Measurements from ENCODE around the gene CRIM1.

Gene CRIM1

GRCh38 chr2:36577884-36578283, 222.3 kb downstream of the CRIM1 start:
- DNase-seq (ENCODE audit: low read depth in 2 of 2) = no peak

- DNase-seq (ENCODE audit: low read depth in 2 of 2) = no peak
Observed at GRCh38 chr2:36578343-36579296, 223.0 kb downstream of the CRIM1 start.

- no peak for DNase-seq (ENCODE audit: low read depth in 2 of 2)
Observed at GRCh38 chr2:36579297-36579664, 223.7 kb downstream of the CRIM1 start.

- DNase-seq (ENCODE audit: low read depth in 2 of 2) = no peak
Observed at GRCh38 chr2:36582538-36582937, 227.0 kb downstream of the CRIM1 start.

- DNase-seq (ENCODE audit: low read depth in 2 of 2) = no peak
Observed at GRCh38 chr2:36582951-36583350, 227.4 kb downstream of the CRIM1 start.

- DNase-seq (ENCODE audit: low read depth in 2 of 2) = no peak
Observed at GRCh38 chr2:36584148-36584794, 228.7 kb downstream of the CRIM1 start.

- no peak for DNase-seq (ENCODE audit: low read depth in 2 of 2)
Observed at GRCh38 chr2:36586672-36587071, 231.1 kb downstream of the CRIM1 start.

GRCh38 chr2:36587101-36587500, 231.5 kb downstream of the CRIM1 start:
- DNase-seq (ENCODE audit: low read depth in 2 of 2) = no peak

- no peak for DNase-seq (ENCODE audit: low read depth in 2 of 2)
Observed at GRCh38 chr2:36587556-36587955, 232.0 kb downstream of the CRIM1 start.

- DNase-seq (ENCODE audit: low read depth in 2 of 2) = no peak
Observed at GRCh38 chr2:36589230-36589630, 233.7 kb downstream of the CRIM1 start.

- no peak for DNase-seq (ENCODE audit: low read depth in 2 of 2)
Observed at GRCh38 chr2:36594849-36595248, 239.3 kb downstream of the CRIM1 start.

GRCh38 chr2:36596397-36596796, 240.8 kb downstream of the CRIM1 start:
- DNase-seq (ENCODE audit: low read depth in 2 of 2) = no peak

- no peak for DNase-seq (ENCODE audit: low read depth in 2 of 2)
Observed at GRCh38 chr2:36597003-36597531, 241.5 kb downstream of the CRIM1 start.

GRCh38 chr2:36597532-36598377, 242.2 kb downstream of the CRIM1 start, which contains the start of gene FEZ2:
FEZ2 (minus strand) TSS chr2:36598168; CDS start chr2:36598142, 26 bp downstream.
- peak in 1 of 2 experiments; percentile 40 for DNase-seq (ENCODE audit: low read depth in 2 of 2)

Measured in fibroblast of skin of left biceps (primary cell).